H9 (cell line): ENCODE measurements around the gene S1PR3. TPM values are rescaled to one million over a fixed set of nuclear protein-coding genes. Genes with fewer than 3 reads are reported as not detected.
A peak's percentile ranks its signal among the peaks of the same experiment; 100 is the strongest.

Experiments
- DNase-seq: peaks from one replicate; pipeline ENCODE4 v3.0.0-alpha.2; 2017
- H2AFZ ChIP-seq: one replicate; pipeline ENCODE4 v1.6.1; 2013; ENCODE audit warnings: mild to moderate bottlenecking, low read length, control low read depth, moderate library complexity
- H2AK5ac ChIP-seq: 2 replicates; pipeline ENCODE4 v1.6.1; 2013; ENCODE audit warnings: low read length, control low read depth, mixed read lengths; ENCODE audit not compliant: insufficient read length
- H2BK120ac ChIP-seq: one replicate; pipeline ENCODE4 v1.6.1; 2013; ENCODE audit warnings: low read depth, mild to moderate bottlenecking, low read length, control low read depth, inconsistent platforms; ENCODE audit not compliant: poor library complexity, severe bottlenecking
- H2BK12ac ChIP-seq: 2 replicates; pipeline ENCODE4 v1.6.1; 2013; ENCODE audit warnings: low read length, control low read depth, mixed read lengths, low read depth; ENCODE audit not compliant: insufficient read length
- H2BK15ac ChIP-seq: 2 replicates; pipeline ENCODE4 v1.6.1; 2013; ENCODE audit warnings: low read depth, low read length, control low read depth
- H2BK20ac ChIP-seq: one replicate; pipeline ENCODE4 v1.6.1; 2013; ENCODE audit warnings: low read depth, mild to moderate bottlenecking, low read length, control low read depth, inconsistent platforms; ENCODE audit not compliant: poor library complexity, severe bottlenecking
- H2BK5ac ChIP-seq: 2 replicates; pipeline ENCODE4 v1.6.1; 2013; ENCODE audit warnings: low read length, control low read depth, mixed read lengths; ENCODE audit not compliant: insufficient read length
- H3K14ac ChIP-seq: 2 replicates; pipeline ENCODE4 v1.6.1; 2013; ENCODE audit warnings: low read length, control low read depth; ENCODE audit not compliant: insufficient read depth
- H3K18ac ChIP-seq: 2 replicates; pipeline ENCODE4 v1.6.1; 2013; ENCODE audit warnings: low read depth, mild to moderate bottlenecking, mixed read lengths, low read length, control low read depth; ENCODE audit not compliant: insufficient read length
- H3K23ac ChIP-seq: 2 replicates; pipeline ENCODE4 v1.6.1; 2013; ENCODE audit warnings: low read length, control low read depth, mixed read lengths, low read depth; ENCODE audit not compliant: insufficient read length
- H3K23me2 ChIP-seq: 2 replicates; pipeline ENCODE4 v1.6.1; 2013; ENCODE audit warnings: low read depth, mild to moderate bottlenecking, mixed read lengths, low read length, control low read depth; ENCODE audit not compliant: insufficient read length, poor library complexity, severe bottlenecking
- H3K27ac ChIP-seq: 2 replicates; pipeline ENCODE4 v1.5.1; 2013; ENCODE audit warnings: low read length, control low read depth, mixed read lengths, low read depth; ENCODE audit not compliant: insufficient read length
- H3K27me3 ChIP-seq: 2 replicates; pipeline ENCODE4 v1.6.1; 2013; ENCODE audit warnings: low read length, control low read depth, inconsistent platforms; ENCODE audit not compliant: insufficient read depth
- H3K4ac ChIP-seq: 2 replicates; pipeline ENCODE4 v1.6.1; 2013; ENCODE audit warnings: low read depth, mild to moderate bottlenecking, control low read depth, inconsistent platforms, low read length, moderate library complexity
- H3K4me1 ChIP-seq: 2 replicates; pipeline ENCODE4 v1.6.1; 2013; ENCODE audit warnings: low read length, control low read depth, inconsistent platforms; ENCODE audit not compliant: insufficient read depth
- H3K4me2 ChIP-seq: 2 replicates; pipeline ENCODE4 v1.6.1; 2013; ENCODE audit warnings: low read length, control low read depth, mixed read lengths; ENCODE audit not compliant: insufficient read length, insufficient read depth
- H3K56ac ChIP-seq: 2 replicates; pipeline ENCODE4 v1.6.1; 2013; ENCODE audit warnings: low read depth, mild to moderate bottlenecking, mixed read lengths, low read length, control low read depth; ENCODE audit not compliant: insufficient read length
- H3K79me1 ChIP-seq: 2 replicates; pipeline ENCODE4 v1.6.1; 2013; ENCODE audit warnings: low read depth, mild to moderate bottlenecking, moderate library complexity, low read length, control low read depth, inconsistent platforms; ENCODE audit not compliant: insufficient read depth, poor library complexity, severe bottlenecking
- H3K79me2 ChIP-seq: 2 replicates; pipeline ENCODE4 v1.6.1; 2013; ENCODE audit warnings: low read length, control low read depth, inconsistent platforms; ENCODE audit not compliant: insufficient read depth
- H3K9ac ChIP-seq: 2 replicates; pipeline ENCODE4 v1.6.1; 2013; ENCODE audit warnings: low read length, control low read depth, mixed read lengths; ENCODE audit not compliant: insufficient read length; ENCODE audit errors: extremely low read depth
- H3K9me3 ChIP-seq: one replicate; pipeline ENCODE4 v1.6.1; 2013; ENCODE audit warnings: low read depth, low read length, inconsistent platforms; ENCODE audit not compliant: control insufficient read depth
- H3T11ph ChIP-seq: one replicate; pipeline ENCODE4 v1.6.1; 2013; ENCODE audit warnings: mild to moderate bottlenecking, low read length, control low read depth, inconsistent platforms
- H4K20me1 ChIP-seq: one replicate; pipeline ENCODE4 v1.6.1; 2013; ENCODE audit not compliant: control insufficient read depth, insufficient read length, insufficient read depth
- H4K5ac ChIP-seq: 2 replicates; pipeline ENCODE4 v1.6.1; 2013; ENCODE audit warnings: low read depth, mild to moderate bottlenecking, mixed read lengths, low read length, control low read depth; ENCODE audit not compliant: insufficient read length
- H4K8ac ChIP-seq: replicated peaks from 2 replicates; pipeline ENCODE4 v1.6.1; 2013; ENCODE audit warnings: low read length, control low read depth, mixed read lengths, low read depth; ENCODE audit not compliant: insufficient read length
- H4K91ac ChIP-seq: 2 replicates; pipeline ENCODE4 v1.6.1; 2013; ENCODE audit warnings: low read depth, mild to moderate bottlenecking, moderate library complexity, mixed read lengths, low read length, control low read depth; ENCODE audit not compliant: insufficient read length
- H3K27ac Mint-ChIP-seq, 3 experiments: 2 replicates in 2 of 3; 3 replicates in 1 of 3; pipeline ENCODE4 v1.8.0; 2020 to 2021; ENCODE audit warnings: mixed read lengths in 3 of 3, mild to moderate bottlenecking in 1 of 3, moderate library complexity in 1 of 3
- H3K27me3 Mint-ChIP-seq: 2 replicates; pipeline ENCODE4 v1.8.0; 2021; ENCODE audit warnings: low read depth, mild to moderate bottlenecking, moderate library complexity, mixed read lengths
- H3K36me3 Mint-ChIP-seq, 3 experiments: 2 replicates in 2 of 3; 3 replicates in 1 of 3; pipeline ENCODE4 v1.8.0; 2020 to 2021; ENCODE audit warnings: low read depth in 3 of 3, mixed read lengths in 3 of 3; ENCODE audit not compliant: insufficient read depth in 1 of 3
- H3K4me1 Mint-ChIP-seq, 2 experiments: 2 replicates each; pipeline ENCODE4 v1.8.0; 2020; ENCODE audit warnings: mixed read lengths in 2 of 2
- H3K4me3 Mint-ChIP-seq, 2 experiments: 2 replicates in 1 of 2; 3 replicates in 1 of 2; pipeline ENCODE4 v1.8.0; 2020 to 2021; ENCODE audit warnings: mild to moderate bottlenecking in 2 of 2, mixed read lengths in 2 of 2, moderate library complexity in 1 of 2
- H3K9me3 Mint-ChIP-seq, 2 experiments: 2 replicates in 1 of 2; 3 replicates in 1 of 2; pipeline ENCODE4 v1.8.0; 2020; ENCODE audit warnings: mild to moderate bottlenecking in 2 of 2, mixed read lengths in 2 of 2, moderate library complexity in 1 of 2
- CTCF ChIP-seq: fragments of 200-600 bp; sonication (generic); conservative IDR thresholded peaks from 3 replicates; pipeline ENCODE4 v1.8.0; 2021; ENCODE audit warnings: antibody characterized with exemption, mild to moderate bottlenecking
- WGBS: extraction: QIAGEN DNeasy Blood & Tissue Kit; methylation state at CpG from one replicate; pipeline ENCODE4 v1.1.7; 2013; ENCODE audit warnings: missing lambda C conversion rate, low lambda C conversion rate, mixed read lengths; ENCODE audit not compliant: insufficient read length; ENCODE audit errors: extremely low coverage; 5-methylcytosine and 5-hydroxymethylcytosine counted together
- total RNA-seq: library from RNA; stranded (reverse); gene quantifications from 2 replicates; pipeline ENCODE4 v1.2.1, GENCODE V29; 2021

Gene S1PR3
- total RNA-seq, 1 experiment from 2014 or later: 3.3 TPM

DNA sequence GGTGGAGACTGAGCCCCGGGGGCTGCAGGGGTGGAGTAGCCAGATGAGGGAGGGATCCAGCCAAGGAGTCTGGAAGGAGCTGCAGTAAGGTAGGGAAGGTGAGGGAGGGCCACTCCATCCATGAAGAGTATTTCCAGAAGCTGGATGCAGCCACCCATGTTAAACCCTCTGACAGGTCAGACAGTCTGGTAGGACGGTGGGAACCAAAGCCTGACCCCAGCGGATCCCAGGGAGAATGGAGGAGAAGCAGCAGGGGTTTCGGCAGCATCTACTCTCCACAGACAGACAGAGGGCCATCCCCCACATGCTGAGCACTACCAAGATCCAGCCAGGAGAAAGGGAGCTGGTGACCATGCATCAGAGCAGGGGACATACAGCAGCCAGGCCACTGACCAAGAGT, 22.5 kb upstream of the S1PR3 start:
- no peak overlapping the region for H3K56ac ChIP-seq
- H3K9me3 Mint-ChIP-seq: no peaks in the 10 kb centered on the region
- no peak overlapping the region for H4K8ac ChIP-seq
- H3K4me1 Mint-ChIP-seq: peaks cover 8% of the 10 kb centered on the region in 2 experiments
- no peaks in the 10 kb centered on the region for H3K9me3 ChIP-seq
- H3K18ac ChIP-seq: no peak overlapping the region
- no peak overlapping the region for H3K4me2 ChIP-seq
- H3K27ac ChIP-seq: no peak overlapping the region
- H3K23me2 ChIP-seq: no peaks in the 10 kb centered on the region
- no peak overlapping the region for H2BK15ac ChIP-seq
- peak overlapping the region in 1 of 3 experiments; percentile 40; a peak in 1 of 7 replicates for H3K27ac Mint-ChIP-seq
- H4K91ac ChIP-seq: no peak overlapping the region
- DNase-seq: no peak
- no peak overlapping the region for H3K9ac ChIP-seq
- no CpG with 5 or more reads among the region's 4 CpGs for WGBS
- no peak overlapping the region for H3K4ac ChIP-seq
- H3K27me3 ChIP-seq: no peaks in the 10 kb centered on the region
- H2BK120ac ChIP-seq: no peak overlapping the region
- no peak overlapping the region for H4K5ac ChIP-seq
- no peaks in the 10 kb centered on the region for H3K4me1 ChIP-seq
- H2BK12ac ChIP-seq: no peak overlapping the region
- no peaks in the 10 kb centered on the region for H3K36me3 Mint-ChIP-seq
- no peaks in the 10 kb centered on the region for H3K79me2 ChIP-seq
- H3K4me3 Mint-ChIP-seq: no peak overlapping the region
- H2AK5ac ChIP-seq: no peak overlapping the region
- H2AFZ ChIP-seq: no peak overlapping the region
- TF ChIP-seq CTCF: no peak
- no peak overlapping the region for H3T11ph ChIP-seq
- H3K27me3 Mint-ChIP-seq: peaks cover 4% of the 10 kb centered on the region
- no peaks in the 10 kb centered on the region for H3K79me1 ChIP-seq
- H3K23ac ChIP-seq: no peak overlapping the region
- H2BK20ac ChIP-seq: no peak overlapping the region
- no peak overlapping the region for H2BK5ac ChIP-seq
- no peaks in the 10 kb centered on the region for H4K20me1 ChIP-seq
- no peak overlapping the region for H3K14ac ChIP-seq
